NCI-H69 (cell line): ENCODE measurements around the gene PMS1.
"Not testable (repeated sequence)": the region's sequence is repeated elsewhere in the genome, so short reads cannot be mapped to it uniquely, and the experiment has no call there.

Source experiments
- DNase-seq: peaks from one replicate; lab custom pipeline; 2025; lab: John Stamatoyannopoulos, UW

The PMS1 gene

DNA sequence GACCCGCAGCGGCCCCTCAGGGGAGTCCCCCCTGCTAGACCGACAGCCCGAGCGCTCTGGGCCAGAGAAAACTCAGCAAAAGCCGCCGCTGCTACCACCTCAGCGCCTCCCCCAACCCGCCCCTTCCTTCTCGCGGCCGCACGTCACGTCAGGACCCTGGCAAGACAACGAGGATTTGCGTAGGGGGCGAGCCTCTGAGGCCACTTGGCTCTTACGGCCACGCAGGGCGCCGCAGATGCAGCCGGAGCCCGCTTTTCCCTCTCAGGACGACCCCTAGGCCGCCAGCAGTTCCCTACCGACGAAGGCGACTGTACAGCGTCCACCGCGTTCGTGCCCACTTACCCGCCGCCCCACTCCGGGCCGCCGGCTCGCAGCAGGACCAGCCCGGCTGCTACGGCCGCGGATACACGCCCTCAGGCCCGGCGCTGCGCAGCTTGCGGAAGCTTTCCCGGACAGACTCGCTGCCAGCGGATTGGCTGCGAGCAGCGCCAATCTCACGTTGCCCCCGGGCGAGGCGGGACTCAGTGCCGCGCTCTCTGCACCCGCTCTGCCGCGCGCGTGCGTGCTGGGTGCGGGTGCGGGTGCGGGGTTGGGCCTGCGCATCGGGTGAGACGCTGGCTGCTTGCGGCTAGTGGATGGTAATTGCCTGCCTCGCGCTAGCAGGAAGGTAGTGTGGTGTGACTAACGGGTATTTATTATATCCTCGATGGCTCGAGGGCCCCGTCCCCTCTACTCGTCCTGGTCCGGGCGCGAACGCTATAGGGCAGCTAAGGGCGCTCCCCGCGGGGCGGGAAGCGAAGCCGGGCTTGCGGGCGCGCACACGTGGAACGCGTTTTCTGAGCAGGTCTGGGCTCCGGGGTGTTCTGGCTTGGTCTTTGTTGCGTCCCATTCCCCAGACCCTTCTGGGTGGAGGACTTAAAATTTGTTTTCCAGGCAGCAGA lies at the start of gene PMS1, which contains the start of gene ORMDL1:
Gene PMS1, plus strand, starts transcription at position 524 of the 941 bp plus-strand sequence. CDS start 7,360 bp downstream, outside the sequence.
Gene ORMDL1, minus strand, starts transcription at position 413 of the 941 bp plus-strand sequence. CDS start 1,744 bp downstream, outside the sequence.
- DNase-seq = peak; percentile 94

DNA sequence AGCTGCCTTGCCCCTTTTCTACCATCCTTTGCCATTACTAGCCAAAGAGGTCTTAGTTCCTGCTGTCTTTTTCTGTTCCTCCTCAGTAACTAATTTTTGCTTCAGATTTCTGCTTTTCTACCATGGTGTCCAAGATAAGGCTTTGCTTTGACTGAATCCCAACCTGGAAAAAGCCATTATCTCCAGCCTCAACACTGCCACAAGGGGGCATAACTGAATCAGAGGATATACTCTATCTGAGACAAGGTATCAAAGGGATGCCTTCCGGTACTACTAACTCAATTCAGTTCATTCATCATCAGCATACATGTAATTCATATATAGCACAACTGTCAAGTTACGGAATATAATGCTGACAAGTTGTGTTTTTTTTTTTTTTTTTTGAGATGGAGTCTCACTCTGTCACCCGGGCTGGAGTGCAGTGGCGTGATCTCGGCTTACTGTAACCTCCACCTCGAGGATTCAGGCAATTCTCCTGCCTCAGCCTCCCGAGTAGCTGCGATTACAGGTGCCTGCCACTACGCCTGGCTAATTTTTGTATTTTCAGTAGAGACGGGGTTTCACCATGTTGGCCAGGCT lies 33.1 kb upstream of the PMS1 start:
- DNase-seq = peak; percentile 53

DNA sequence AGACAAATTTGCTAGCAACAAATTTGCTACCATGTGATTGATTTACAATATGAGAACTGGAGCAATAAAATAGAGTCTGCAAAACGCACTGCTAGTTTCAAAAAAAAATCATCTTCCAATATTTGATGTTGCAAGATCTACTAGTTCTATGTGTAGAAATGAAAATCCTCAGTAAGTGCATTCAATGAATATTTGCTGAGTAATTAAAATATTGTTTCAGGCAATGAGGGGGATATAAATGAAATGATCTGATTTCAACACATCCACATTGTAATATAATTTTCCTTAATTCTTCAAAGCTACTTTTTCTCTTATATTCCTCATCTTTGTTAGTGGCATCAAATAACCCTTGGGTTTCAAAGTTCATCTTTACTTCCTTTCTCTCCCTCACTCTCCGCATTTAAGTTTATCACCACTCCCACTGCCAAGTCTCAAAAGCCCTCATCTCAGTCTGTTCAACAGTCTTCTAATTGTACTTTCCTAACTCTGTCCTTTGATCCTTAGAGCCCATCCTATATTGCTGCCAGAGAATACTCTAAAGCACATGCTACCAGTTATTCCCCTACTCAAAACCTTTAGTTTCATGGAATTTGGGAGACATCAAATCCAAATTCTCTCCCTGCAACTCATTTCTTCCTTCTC lies 27.8 kb upstream of the PMS1 start:
- DNase-seq = no peak

- DNase-seq = not testable (repeated sequence)
These were observed 24.1 kb upstream of the PMS1 start for GRCh38 chr2:189760154-189760553.

- no peak for DNase-seq
These were observed 22.1 kb upstream of the PMS1 start for GRCh38 chr2:189762229-189762550.

DNA sequence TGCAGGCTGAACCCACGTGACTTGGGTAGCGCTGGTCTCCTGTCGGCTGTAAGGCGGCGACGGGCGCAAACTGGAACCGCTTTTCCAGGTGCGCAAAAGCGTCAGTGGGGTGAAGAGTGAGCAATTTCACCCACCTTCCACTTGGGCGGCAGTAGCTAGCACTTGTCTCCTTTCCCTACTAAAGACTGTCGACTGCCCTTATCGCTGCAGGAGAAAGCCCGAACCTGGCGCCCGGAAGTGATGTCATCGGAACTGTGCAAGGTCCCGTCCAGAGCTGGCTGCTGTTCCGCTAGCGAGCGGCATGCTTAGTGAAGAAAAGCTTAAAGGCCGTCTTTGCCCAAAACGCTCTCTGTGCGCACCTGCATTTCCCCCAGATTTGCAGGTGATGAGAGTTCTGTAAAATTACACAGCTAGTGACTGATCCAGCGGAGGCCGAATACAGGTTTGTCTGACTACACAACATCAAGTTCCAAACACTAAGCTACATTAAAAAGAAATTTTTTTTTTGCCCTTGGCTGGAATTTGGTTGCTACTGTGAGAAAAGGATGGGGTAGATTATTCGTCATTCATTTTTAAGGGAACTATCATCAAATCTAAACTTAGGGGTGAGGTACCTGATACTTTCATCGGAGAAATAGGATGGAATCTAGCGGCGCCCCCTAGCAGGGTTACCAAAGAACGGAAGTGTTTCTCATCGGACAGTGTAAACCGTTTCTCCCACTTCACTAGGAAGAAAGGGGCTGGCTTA lies 21.5 kb upstream of the PMS1 start, which contains the start of gene OSGEPL1:
Gene OSGEPL1, minus strand, starts transcription at position 242 of the 748 bp plus-strand sequence. CDS start 1,152 bp downstream, outside the sequence.
- peak; percentile 93 for DNase-seq

- peak; percentile 6 for DNase-seq
These were observed 20.2 kb upstream of the PMS1 start for GRCh38 chr2:189763908-189764661.

DNA sequence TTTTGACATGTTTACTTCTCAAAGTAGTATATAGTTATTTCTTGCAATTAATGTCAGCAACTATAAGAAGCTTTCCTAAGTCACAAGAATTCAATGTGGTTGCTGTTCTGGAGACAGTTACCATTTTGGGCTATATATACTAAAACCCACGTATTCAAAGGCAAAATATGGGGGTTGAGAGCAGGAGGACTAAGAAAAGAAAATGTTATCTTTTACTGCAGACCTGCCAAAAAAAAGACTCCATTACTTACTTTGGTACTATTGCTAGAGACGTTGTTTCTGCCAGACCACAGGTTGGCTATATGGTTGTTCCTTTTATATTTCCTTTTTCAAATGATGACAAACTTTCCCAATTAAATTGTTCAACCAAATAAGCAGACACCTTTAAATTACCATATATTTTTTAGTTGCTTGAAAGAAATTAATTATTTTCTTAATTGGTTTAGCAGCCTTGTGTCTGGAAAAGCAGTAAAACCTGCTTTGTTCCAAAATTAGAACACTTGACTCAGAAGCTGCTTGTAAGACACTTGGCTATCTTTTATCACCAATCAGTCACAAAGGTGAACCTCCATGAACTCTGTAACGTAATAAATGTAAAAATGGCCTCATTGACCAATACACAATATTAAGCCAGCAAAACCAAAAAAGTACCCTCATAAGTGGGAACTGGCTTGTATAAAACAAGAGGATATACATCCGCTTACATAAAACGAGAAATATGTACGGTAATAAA lies 13.5 kb upstream of the PMS1 start:
- DNase-seq = no peak

GRCh38 chr2:189772212-189772611 lies 12.0 kb upstream of the PMS1 start:
- no peak for DNase-seq

DNA sequence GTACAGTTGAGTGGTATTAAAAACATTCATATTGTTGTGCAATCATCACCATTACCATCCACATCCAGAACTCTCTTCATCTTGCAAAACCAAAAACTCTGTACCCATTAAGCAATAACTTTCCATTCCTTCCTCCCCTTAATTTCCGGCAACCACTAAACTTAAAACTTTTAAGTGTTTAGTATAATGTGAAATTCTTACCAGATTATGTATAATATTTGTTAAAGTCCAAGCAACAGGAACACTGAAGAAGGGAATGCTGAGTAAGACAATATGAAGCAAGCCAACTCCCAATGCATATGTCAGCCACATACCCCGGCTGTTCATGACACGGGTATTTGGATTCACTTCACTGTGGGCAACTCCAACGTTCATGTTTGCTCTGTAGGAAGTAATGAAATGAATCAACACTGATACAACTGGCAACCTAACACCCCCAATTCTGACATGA lies 2.0 kb upstream of the PMS1 start:
- no peak for DNase-seq

DNA sequence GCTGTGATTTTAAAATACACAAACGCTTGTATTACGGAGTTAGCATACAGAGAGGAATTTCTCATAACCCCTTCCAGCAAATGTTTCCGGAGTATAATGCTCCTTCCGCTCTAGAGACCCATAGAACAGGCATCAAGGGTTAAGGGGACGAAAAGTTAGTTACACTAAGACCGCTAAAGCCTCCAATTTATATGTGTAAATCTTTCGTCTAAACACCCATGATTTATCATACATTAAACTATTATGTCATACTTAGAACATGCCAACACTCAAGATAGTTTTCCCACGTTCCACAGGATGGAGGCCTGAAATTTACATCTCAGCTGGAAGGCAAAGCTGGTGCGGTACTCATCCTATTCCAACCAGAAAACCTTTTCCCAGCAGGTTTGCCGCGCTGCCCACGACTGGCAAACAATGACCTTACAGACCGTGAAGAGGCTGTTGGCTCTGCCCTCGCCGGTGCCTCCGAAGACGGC lies 761 bp upstream of the PMS1 start:
- peak; percentile 55 for DNase-seq

DNA sequence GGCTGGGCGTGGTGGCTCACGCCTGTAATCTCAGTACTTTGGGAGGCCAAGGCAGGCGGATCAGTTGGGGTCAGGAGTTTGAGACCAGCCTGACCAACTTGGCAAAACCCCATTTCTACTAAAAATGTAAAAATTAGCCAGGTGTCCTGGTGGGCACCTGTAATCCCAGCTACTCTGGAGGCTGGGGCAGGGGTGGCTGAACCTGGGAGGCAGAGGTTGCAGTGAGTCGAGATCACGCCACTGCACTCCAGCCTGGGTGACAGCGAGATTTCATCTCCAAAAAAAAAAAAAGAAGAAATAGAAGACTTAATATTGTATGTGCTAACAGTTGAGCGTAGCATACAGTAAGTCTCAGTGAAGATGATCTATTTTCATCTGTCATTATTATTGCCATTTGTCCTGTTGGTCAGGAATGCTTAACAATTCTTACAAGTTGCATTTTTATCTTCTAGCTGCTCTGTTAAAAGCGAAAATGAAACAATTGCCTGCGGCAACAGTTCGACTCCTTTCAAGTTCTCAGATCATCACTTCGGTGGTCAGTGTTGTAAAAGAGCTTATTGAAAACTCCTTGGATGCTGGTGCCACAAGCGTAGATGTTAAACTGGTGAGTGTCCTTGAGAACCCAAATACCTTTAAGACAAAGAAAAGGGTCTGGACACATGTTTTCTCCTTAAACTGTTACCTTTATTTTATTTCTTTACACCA lies 7.2 kb downstream of the PMS1 start:
- DNase-seq = no peak

GRCh38 chr2:189794310-189794709 lies 10.1 kb downstream of the PMS1 start:
- no peak for DNase-seq

GRCh38 chr2:189797902-189798301 lies 13.7 kb downstream of the PMS1 start:
- no peak for DNase-seq

GRCh38 chr2:189798312-189799029 lies 14.2 kb downstream of the PMS1 start:
- DNase-seq = peak; percentile 21

- no peak for DNase-seq
These were observed 14.7 kb downstream of the PMS1 start for GRCh38 chr2:189799030-189799331.

DNA sequence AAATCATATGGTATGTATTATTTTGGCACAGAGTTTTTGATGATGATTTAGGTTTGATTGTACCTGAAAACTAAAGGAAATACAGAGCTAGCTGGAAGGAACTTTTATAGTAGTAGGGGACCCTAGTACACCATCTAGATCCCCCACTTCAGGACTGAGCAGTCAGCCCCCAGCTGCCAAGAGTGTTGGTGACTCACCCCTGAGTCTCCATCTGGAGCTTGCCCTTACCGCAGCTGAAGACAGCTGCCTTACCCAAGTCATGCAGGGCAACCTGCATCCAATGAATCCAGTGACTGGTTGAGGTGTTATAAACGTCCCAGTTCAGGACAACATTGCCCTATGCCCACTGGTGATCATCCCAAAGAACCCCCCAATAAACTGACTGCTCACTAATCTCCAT lies 15.3 kb downstream of the PMS1 start:
- DNase-seq = no peak

GRCh38 chr2:189802396-189802912 lies 18.2 kb downstream of the PMS1 start:
- no peak for DNase-seq

DNA sequence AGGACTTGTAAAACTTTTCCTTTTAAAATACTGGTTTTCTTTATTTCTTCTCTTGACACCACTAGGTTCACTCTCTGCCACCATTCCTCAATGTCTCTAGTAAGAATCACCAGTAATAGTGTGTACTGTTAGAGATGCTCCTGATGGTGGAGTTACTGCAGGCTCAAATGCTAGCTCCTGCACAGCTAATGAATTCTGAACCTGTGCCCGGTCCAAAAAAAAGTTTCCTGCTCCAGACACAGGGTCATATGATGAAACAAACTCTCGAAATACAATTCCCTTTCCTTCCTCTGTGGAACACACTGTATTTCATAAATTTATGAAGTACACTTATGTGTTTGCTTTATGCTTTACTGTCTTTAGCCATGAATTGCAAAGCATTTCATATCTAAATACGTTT lies 19.2 kb downstream of the PMS1 start:
- no peak for DNase-seq
